GM12878 (cell line): ENCODE data around the gene TRIP4. TPM values are rescaled to one million over a fixed set of nuclear protein-coding genes. Genes with fewer than 3 reads are reported as not detected.

Experiments
- ATAC-seq: fragments of 200-7000 bp; cut with Tn5 transposase; 3 replicates; pipeline ENCODE4 v1.9.1; 2020; ENCODE audit warnings: mild to moderate bottlenecking, moderate library complexity
- BruUV-seq: library from RNA; stranded (reverse); fragments of 400-500 nt; replicated peaks from 2 replicates; lab custom pipeline; 2021; lab: Mats Ljungman, UMichigan
- CTCF ChIA-PET: fragments of 300-600 bp; sonication (Branson Sonifier 250); formaldehyde crosslinking; extraction: SDS; loops from one replicate; lab custom pipeline; 2021; ENCODE audit warnings: inconsistent platforms; lab: Yijun Ruan, JAX
- POLR2A ChIA-PET: fragments of 350-600 bp; formaldehyde crosslinking; extraction: SDS; loops from one replicate; lab custom pipeline; 2021; ENCODE audit warnings: inconsistent platforms; lab: Charles Lee
- RAD21 ChIA-PET: fragments of 300-600 bp; sonication (Branson Sonifier 250); formaldehyde crosslinking; loops from one replicate; lab custom pipeline; 2023; ENCODE audit warnings: antibody characterized with exemption; ENCODE audit not compliant: unreplicated experiment; lab: Charles Lee
- SMC1A ChIA-PET: fragments of 300-600 bp; sonication (Branson Sonifier 250); formaldehyde crosslinking; loops from one replicate; lab custom pipeline; 2023; ENCODE audit not compliant: unreplicated experiment, uncharacterized antibody; lab: Charles Lee
- DNase-seq: peaks from one replicate; pipeline ENCODE4 v3.0.0-alpha.2; 2011; ENCODE audit warnings: low read depth, low spot score
- FAIRE-seq: peaks from 3 replicates; lab custom pipeline; 2011; peaks lifted over from hg19 to GRCh38; lab: Jason Lieb, UNC
- H2AFZ ChIP-seq: 2 replicates; pipeline ENCODE4 v1.6.0; 2011; ENCODE audit warnings: low read depth, low read length, control low read depth; ENCODE audit not compliant: control insufficient read depth
- H3K27ac ChIP-seq: 2 replicates; pipeline ENCODE4 v1.5.1; 2011; ENCODE audit warnings: control low read depth; ENCODE audit not compliant: control insufficient read depth, insufficient read depth
- H3K27me3 ChIP-seq, 2 experiments: replicated peaks in 1 of 2; 2 replicates each; pipeline versions ENCODE4 v1.6.0 to v1.6.1; 2011; ENCODE audit warnings: low read length in 1 of 2; ENCODE audit not compliant: control insufficient read depth in 2 of 2, insufficient read depth in 2 of 2
- H3K36me3 ChIP-seq, 2 experiments: 2 replicates each; pipeline ENCODE4 v1.5.1; 2011; ENCODE audit warnings: low read length in 1 of 2; ENCODE audit not compliant: control insufficient read depth in 2 of 2, insufficient read depth in 2 of 2
- H3K4me1 ChIP-seq: 2 replicates; pipeline ENCODE4 v1.6.1; 2011; ENCODE audit warnings: mild to moderate bottlenecking, low read length, moderate library complexity, mixed read lengths; ENCODE audit not compliant: control insufficient read depth, insufficient read depth
- H3K4me2 ChIP-seq: 2 replicates; pipeline ENCODE4 v1.6.0; 2011; ENCODE audit warnings: control low read depth; ENCODE audit not compliant: control insufficient read depth, insufficient read depth
- H3K4me3 ChIP-seq: fragments of 200-600 bp; sonication (generic); 2 replicates; pipeline ENCODE4 v1.5.1; 2016
- H3K79me2 ChIP-seq: 2 replicates; pipeline ENCODE4 v1.6.0; 2011; ENCODE audit warnings: low read length; ENCODE audit not compliant: control insufficient read depth, insufficient read depth
- H3K9ac ChIP-seq: 2 replicates; pipeline ENCODE4 v1.8.0; 2011; ENCODE audit warnings: low read length, control low read depth, mixed read lengths; ENCODE audit not compliant: control insufficient read depth, insufficient read depth
- H3K9me3 ChIP-seq: replicated peaks from 3 replicates; pipeline ENCODE4 v1.5.1; 2011; ENCODE audit warnings: mild to moderate bottlenecking, low read length; ENCODE audit not compliant: control insufficient read depth, insufficient read depth
- H4K20me1 ChIP-seq: 2 replicates; pipeline ENCODE4 v1.6.0; 2011; ENCODE audit not compliant: control insufficient read depth, insufficient read depth
- CBX5 ChIP-seq: sonication (generic); IDR thresholded peaks from 2 replicates; pipeline ENCODE4 v1.6.1; 2016; ENCODE audit warnings: low read depth, moderate library complexity, mild to moderate bottlenecking, inconsistent platforms
- E4F1 ChIP-seq: fragments of 450-650 bp; IDR thresholded peaks from 2 replicates; pipeline ENCODE4 v1.6.1; 2018; ENCODE audit warnings: borderline replicate concordance, mild to moderate bottlenecking; ENCODE audit not compliant: partially characterized antibody
- IKZF2 ChIP-seq, 2 experiments: fragments of 450-650 bp; IDR thresholded peaks; 2 replicates each; pipeline ENCODE4 v1.6.1; 2017; ENCODE audit warnings: mild to moderate bottlenecking in 2 of 2, moderate library complexity in 2 of 2
- MEF2B ChIP-seq: fragments of 450-650 bp; IDR thresholded peaks from 2 replicates; pipeline ENCODE4 v1.6.1; 2018; ENCODE audit warnings: mild to moderate bottlenecking, moderate library complexity; ENCODE audit not compliant: partially characterized antibody, poor library complexity, severe bottlenecking
- POLR2AphosphoS5 ChIP-seq: IDR thresholded peaks from 2 replicates; pipeline ENCODE4 v1.6.1; 2011; ENCODE audit warnings: mild to moderate bottlenecking, low read length, inconsistent platforms
- SUZ12 ChIP-seq: fragments of 200-600 bp; sonication (generic); IDR thresholded peaks from one replicate; pipeline ENCODE4 v1.6.1; 2018; ENCODE audit warnings: antibody characterized with exemption, mild to moderate bottlenecking; ENCODE audit not compliant: unreplicated experiment
- WGBS: methylation state at CpG from one replicate; pipeline ENCODE4 v1.1.6; 2016; ENCODE audit warnings: low lambda C conversion rate; ENCODE audit not compliant: insufficient replicate concordance, insufficient coverage; ENCODE audit errors: missing lambda C conversion rate; 5-methylcytosine and 5-hydroxymethylcytosine counted together
- in situ Hi-C: fragments of 300-500 bp; cut with MboI; formaldehyde crosslinking; loops from 9 replicates; pipeline ENCODE4 v1.14.3; 2018; ENCODE audit warnings: mixed read lengths
- intact Hi-C: fragments of 100-400 bp; cut with micrococcal nuclease; formaldehyde crosslinking; loops from one replicate; pipeline ENCODE4 v1.14.2; 2022; ENCODE audit not compliant: unreplicated experiment
- polyA plus RNA-seq, 11 experiments: library from polyadenylated mRNA; depleted of rRNA in 4 of 11; unstranded in 6 of 11; stranded (reverse) in 5 of 11; fragments of >200 nt; fragmentation: Nextera tagmentation in 4 of 11; fragmentation: Illumina TruSeq in 1 of 11; extraction: Ambion mirVana in 4 of 11; extraction: Trizol in 1 of 11; gene quantifications; 1 replicate in 1 of 11; 2 replicates in 10 of 11; pipeline versions ENCODE4 v1.2.1 to v1.2.3, GENCODE V29; 2011 to 2016; ENCODE audit warnings: inconsistent platforms in 2 of 11, missing spikeins in 2 of 11, low read depth in 1 of 11
- total RNA-seq, 4 experiments: library from RNA; depleted of rRNA in 3 of 4; stranded (reverse); fragments of >200 nt in 3 of 4; fragmentation: Illumina TruSeq in 1 of 4; extraction: Trizol in 1 of 4; gene quantifications; 2 replicates each; pipeline versions ENCODE4 v1.2.1 to v1.2.3, GENCODE V29; 2013 to 2021
- TF ChIP-seq, protein P1 (sequence below): IDR thresholded peaks from 2 replicates; pipeline ENCODE4 v1.6.1; 2011; ENCODE audit warnings: borderline replicate concordance, low read depth, mild to moderate bottlenecking, moderate library complexity, low read length; ENCODE audit not compliant: insufficient read depth, poor library complexity, severe bottlenecking

Gene TRIP4
- total and polyA plus RNA-seq, 10 of the 15 experiments (the other 5 are each of a cell fraction or from before 2014, with no cell fraction given) = 6.4 to 24.5 (median 20.0) TPM

- ChIA-PET POLR2A (interaction anchor here (0.5 to 1.6 kb wide), 4 partner anchors 10 to 90 kb away, joined by 4 to 5 read pairs (median 4); no protein-coding TSS in a partner anchor), SMC1A (interaction anchor here (0.7 to 2.8 kb wide), 10 partner anchors 9 to 203 kb away, joined by 3 to 9 read pairs (median 4); partner anchors contain the start of gene ZNF609), RAD21 (interaction anchor here (0.8 to 2.0 kb wide), 9 partner anchors 10 to 788 kb away, joined by 3 to 6 read pairs (median 3); no protein-coding TSS in a partner anchor), CTCF (interaction anchor here (0.5 to 2.0 kb wide), 5 partner anchors 10 to 703 kb away, joined by 3 to 8 read pairs (median 4); no protein-coding TSS in a partner anchor)
- TF ChIP-seq E4F1 = no peak
- TF ChIP-seq IKZF2 (IDR thresholded peaks at IDR 0.05) = peak in 1 of 2 experiments; percentile 15; a peak in 1 of 4 replicates
- no peak for TF ChIP-seq POLR2AphosphoS5
- TF ChIP-seq CBX5 = no peak
- TF ChIP-seq SUZ12 = no peak
- TF ChIP-seq, protein P1, sequence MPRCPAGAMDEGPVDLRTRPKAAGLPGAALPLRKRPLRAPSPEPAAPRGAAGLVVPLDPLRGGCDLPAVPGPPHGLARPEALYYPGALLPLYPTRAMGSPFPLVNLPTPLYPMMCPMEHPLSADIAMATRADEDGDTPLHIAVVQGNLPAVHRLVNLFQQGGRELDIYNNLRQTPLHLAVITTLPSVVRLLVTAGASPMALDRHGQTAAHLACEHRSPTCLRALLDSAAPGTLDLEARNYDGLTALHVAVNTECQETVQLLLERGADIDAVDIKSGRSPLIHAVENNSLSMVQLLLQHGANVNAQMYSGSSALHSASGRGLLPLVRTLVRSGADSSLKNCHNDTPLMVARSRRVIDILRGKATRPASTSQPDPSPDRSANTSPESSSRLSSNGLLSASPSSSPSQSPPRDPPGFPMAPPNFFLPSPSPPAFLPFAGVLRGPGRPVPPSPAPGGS = no peak
- TF ChIP-seq MEF2B = peak; percentile 16
- no peaks in the 10 kb centered on the region for H3K9me3 ChIP-seq
- peaks cover 0 to 5% of the 10 kb centered on the region in 2 experiments; a peak in 2 of 4 replicates for H3K36me3 ChIP-seq
- H3K4me2 ChIP-seq = no peak overlapping the region
- H2AFZ ChIP-seq = no peak overlapping the region
- no peaks in the 10 kb centered on the region; the same call in 1 of the 2 replicates for H3K4me1 ChIP-seq
- intact Hi-C loops = no loop called here
- no peak overlapping the region for H3K4me3 ChIP-seq
- H3K27ac ChIP-seq = peak overlapping the region; percentile 1; the same call in 1 of the 2 replicates
- peaks cover 25% of the 10 kb centered on the region for H3K79me2 ChIP-seq
- H3K9ac ChIP-seq = no peak overlapping the region
- BruUV-seq = no TSS peak
- WGBS = 100% methylated on average over 1 of the region's 1 CpG
- no peaks in the 10 kb centered on the region for H3K27me3 ChIP-seq
- no peak for FAIRE-seq
- DNase-seq = no peak
- H4K20me1 ChIP-seq = no peaks in the 10 kb centered on the region
- in situ Hi-C loops = no loop called here
- peak; percentile 68 for ATAC-seq
These were observed 88.9 kb downstream of the TRIP4 start for GRCh38 chr15:64476550-64476949.
